ENCODE data around the gene CA12.

Gene CA12

DNA sequence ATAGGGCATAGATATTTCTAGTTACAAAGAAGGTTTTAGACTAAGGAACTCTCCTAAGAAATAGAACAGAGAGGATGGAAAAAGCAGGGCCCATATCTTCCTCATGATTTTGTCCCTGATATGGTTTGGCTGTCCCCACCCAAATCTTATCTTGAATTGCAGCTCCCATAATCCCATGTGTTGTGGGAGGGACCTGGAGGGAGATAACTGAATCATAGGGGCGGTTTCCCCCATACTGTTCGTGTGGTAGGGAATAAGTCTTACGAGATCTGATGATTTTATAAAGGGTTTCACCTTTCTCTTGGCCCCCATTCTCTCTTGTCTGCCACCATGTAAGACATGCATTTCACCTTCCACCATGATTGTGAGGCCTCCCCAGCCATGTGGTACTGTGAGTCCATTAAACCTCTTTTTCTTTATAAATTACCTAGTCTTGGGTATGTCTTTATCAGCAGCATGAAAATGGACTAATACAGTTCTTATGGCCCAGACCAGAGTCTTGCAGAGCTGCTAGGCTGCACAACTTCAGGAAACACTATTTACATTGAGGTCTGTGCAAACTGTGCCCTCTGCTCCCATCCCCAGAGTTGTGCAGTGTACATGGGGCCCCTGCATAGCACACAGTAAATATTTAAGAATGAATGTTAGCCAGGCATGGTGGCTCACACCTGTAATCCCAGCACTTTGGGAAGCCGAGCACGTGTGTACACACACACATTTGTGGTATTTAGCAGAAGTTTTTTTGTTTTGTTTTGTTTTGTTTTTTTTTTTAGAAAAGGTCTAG is 20.3 kb upstream of the CA12 start:
- DNase-seq, result no peak

DNA sequence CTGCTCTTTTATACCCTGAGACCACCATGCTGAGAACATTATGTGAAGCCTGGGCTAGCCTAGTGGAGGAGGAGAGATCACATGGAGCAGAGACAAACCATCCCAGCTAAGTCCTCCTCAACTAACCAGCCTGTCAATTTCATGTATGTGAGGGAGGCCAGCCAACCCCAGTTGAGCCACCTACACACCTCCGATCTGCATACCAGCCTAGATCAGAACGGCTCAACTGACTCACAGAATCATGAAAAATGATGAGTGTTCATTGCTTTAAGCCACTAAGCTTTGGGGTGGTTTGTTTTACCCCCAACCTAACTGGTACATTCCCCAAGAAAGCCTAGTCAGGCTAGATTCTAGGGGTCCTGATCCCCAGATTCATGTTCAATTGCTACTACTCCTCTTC is 19.4 kb upstream of the CA12 start:
- peak; percentile 31 for DNase-seq

DNA sequence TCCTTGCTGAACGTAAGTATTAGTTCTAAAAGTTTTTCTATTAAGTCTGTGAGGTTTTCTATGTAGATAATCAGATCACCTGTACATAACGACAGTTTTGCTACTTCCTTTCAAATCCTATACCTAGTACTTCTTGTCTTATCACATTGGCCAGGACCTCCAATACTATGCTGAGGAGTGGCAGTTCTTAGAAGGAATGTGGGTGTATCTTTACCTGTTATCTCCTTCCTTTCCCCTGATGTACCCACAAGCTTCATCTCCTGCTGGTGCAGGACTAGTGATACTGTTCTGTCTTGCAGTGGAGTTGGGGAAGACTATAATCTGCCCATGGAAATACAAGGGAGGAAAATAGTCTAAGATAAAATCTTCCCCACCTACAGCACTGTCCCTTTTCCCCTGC is 16.8 kb upstream of the CA12 start:
- DNase-seq, result no peak

DNA sequence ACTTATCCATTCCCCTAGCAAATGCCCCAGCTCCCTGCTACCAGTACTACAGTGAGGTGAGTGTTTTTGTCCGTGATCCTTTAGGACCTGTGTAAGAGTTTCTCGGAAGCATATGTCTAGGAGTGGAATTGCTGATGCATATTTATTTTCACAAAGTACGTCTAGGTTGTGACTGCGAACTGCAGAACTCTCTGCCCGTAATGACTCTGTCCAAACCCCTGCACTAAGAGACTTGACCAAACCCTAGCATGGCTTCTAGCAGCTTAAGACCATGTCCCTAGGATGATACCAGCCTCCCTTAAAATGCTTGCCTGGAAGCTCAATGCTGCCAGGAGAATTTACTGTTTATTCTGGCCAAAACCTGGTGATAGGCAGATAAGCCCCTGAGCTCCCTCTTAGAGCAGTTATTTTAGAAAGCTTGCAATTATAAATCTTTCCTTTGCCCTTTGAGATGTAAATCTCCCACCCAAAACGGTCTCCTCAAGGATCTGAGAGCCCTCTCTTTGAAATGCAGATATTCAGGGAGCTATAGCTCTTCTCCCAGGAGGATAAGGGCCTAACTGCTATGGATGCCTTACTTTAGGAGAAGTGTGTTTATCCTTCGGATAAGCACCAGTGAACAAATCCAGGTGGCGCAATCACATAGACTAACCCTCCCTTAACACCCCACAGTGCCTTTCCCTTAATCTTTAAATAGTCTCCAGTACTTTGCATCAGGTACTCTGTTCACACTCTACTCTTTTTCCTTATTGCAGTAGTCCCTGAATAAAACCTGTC is 14.7 kb upstream of the CA12 start:
- DNase-seq, result no peak

DNA sequence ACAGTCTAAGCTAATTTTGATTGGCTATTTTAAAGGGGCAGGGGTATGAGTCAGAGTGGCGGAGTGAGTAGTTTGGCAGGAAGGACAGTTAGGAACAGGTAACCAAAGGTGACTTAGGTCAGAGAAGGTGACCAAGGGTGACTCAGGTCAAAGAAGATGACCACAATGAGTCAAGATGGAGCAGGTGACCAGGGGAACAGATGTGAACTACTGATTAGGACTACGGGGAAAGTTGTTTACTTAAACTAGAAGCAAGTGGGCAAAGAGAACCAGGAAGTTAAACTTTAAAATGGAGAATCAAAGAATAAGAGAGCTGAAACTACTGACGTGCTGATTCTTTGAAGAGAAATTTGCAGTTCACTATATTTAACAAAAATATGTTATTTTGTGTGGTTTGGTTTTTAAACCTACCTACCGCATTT is 14.1 kb upstream of the CA12 start:
- no peak for DNase-seq

DNA sequence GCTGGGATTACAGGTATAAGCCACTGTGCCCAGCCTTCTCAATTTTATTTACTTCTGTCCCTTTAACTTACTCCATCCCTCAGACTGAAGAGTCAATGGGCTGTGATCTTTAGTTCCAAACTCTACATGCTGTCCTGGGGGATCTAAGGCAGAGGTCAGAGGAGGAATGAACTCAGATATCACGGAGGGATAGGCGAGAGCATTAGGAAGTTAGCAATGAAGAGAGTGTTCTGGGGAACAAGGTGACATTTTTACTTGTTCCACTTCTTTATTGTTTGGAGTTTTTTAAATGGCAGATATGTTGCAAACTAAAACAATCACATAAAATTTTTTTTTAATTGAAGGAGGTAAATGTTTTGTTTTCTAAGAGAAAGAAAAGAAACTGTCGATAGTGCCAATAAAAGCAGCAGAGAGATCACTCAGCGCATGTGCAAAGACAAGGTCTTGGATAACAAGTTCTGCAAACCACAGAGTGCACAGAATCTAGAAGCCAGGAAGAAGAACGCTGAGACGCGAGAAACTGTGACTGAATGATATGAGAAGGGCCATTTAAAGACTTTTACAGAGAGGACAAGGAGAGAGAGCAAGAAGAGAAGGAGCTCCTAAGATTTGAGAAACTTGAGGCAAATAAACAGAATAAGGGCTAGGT is 10.8 kb upstream of the CA12 start:
- DNase-seq, result no peak

DNA sequence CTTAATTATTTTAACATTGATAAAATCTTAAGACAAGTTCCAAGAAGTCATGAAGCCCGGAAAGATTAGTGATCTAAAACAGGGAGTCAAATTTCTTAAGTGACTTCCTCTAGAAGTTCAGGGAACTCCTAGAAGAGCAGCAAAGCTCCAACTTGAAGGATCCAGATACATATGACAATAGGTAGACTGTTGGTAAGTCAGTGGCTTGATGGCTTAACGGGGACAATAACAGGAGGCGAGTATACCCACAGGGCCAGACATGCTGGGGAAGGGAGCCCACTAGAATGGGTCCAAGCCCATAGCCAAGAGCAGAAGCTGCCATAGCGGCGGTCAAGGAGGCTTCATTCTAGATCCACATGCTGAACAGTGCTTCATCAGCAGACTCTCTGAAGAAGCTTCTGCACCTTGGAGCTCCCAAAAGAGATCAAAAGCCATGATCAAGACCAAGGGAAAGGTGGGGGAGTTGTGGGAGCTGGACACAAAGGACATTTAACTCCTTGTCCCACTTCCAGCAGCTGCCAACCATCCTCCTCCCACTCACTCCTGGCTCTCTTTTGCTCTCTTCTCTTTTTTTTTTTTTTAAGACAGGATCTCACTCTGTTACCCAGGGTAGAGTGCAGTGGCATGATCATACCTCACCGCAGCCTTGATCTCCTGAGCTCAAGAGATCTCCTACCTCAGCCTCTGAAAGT is 10.2 kb upstream of the CA12 start:
- no peak for DNase-seq

DNA sequence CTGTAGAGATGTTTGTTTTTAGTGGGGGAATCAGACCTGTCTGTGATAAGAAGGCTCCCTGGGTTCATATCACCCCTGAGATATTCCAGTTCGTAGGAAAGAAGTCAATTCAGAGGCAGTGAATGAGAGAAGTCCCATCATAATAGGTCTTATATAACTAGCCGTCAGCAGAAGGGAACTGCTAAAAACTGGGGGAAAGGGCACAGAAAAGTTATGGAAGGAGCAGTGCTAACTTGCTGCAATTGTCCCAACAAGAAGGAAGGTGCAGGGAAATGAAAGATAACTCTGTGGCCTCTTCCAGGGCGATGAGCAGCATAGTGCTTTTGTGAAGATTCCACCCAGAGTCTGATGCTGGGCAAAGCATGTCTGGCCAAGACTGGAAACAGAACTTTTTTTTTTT is 9.0 kb upstream of the CA12 start:
- DNase-seq, result no peak

DNA sequence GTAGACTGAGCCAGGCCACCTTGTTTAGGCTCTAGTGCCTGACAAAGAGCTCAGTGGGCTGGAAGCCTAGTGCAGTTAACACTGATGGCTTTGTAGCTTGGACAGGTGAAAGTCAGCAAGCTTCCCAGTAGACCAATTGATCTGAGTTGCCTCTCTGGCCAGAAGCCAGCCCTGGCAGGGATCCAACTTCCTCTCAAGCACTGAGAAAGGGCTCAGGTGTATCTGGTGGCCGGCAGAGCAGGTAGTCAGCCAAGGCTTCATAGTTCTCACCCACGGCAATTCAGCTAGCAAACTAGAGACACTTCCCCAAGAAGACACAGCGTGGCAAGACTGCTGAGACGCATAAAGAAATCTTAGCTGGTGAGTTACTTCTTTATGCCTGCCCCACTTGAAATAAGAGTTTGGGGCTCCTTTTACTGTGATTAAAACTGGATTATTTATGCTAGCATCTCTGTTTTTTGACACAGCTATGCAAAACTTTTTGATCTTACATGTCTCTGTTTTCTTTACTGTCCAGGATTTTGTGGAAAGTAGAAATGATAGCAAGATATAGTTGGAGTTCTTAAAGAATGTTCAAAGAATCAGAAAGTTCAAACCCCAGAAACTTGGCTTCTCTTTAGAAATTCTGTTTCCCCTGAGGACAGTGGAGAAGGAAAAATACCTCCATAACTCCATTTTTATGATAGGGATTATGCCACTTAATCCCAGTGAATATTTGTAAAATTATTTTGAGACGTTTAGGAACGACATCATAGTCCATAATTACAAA is 8.4 kb upstream of the CA12 start:
- DNase-seq, result no peak

DNA sequence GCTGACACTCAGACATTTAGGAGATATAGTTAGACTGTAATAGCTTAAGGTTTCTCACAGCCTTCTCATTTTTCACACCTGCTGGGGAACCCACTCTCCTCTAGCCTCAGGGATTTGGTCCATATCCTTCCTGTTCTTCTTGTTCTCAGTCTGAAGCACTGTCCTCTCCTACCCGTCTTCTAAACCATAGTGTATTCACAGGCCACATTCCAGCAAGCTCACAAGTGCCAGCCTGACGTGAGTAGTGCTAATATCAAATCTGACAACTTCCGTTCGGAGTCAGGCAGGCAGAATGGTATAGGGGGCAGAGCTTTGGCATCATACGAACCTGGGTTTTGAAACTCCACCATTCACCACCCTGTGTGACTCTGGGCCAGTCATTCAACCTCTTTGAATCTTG is 6.9 kb upstream of the CA12 start:
- no peak for DNase-seq

DNA sequence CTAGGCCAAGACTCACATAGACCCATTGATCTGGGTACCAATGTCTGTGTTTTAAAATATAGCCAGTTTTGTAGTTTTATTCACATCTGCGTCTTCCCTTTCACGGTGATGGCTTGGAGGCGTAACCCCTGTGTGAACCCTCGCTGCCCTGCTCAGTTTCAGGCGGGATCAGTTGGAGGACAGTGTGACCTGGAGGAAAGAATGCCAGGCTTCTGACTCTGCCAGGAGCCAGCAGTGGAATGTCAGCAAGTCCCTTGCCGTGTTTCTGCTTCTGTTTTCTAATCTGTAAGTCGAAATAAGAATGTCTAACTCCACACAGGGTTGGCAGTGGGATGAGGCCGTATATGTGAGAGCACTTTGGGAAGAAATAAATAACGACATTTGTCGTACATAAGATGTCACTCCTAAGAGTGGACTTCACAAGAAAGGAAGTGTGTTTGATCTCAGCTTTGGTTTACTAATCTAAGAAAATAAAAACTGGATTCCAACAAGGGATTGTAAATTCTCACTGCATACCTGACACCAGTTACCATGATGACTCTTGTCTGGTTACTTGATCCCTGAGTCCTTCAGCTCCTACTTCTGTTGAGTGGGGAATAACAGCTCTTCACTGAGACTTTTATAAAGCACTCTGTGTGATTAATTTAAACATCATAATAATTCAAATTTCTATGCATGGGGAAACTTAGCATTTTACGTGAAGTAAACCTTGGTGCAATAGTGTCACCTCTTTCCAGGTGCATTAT is 6.3 kb upstream of the CA12 start:
- DNase-seq, result no peak

DNA sequence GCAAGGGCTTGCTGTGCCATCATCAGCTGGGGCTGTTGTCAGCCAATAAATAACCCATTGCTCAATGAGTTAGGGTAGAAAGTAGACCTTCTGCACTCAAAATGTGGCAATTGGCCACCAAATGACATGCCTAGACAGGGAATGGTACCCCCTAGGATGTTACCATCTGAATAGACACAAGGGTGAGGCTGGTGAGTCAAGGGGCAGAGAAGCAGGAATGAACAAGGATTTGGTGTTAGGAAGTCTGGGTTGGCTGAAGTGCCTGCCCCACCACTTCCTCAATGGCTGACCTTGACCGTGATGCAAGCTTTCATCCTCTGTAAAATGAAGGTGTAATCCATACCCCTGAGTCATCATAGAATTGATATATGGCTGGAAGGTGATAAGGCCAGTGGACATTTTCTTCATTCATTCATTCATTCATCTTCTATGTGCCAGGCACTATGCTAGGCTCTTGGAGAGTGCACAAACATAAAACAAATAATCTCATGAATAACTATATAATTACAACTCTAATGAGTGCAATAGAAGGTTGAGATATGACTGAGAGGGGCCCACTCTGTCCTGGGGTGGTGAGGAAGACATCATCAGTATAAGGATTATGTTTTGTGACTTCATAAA is 4.4 kb upstream of the CA12 start:
- DNase-seq, result no peak

DNA sequence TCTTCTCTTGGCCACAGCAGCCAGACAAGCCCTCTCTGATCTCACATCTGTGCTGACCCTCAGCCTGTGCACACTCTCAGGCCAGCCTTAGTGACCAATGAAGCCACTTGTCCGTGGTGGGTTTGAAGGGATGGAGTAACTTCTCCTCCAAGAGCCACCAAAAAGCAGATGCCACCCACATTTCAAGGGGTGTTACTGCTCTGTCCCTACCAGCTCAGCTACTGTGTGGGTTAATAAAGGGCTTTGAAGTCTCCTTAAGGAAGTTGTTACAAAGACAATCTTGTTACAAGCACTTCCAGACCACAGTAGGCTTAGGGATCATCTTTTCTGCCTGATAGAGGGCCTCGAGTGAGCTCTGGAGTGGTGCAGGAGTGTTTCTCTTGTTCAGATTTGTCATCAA is 3.3 kb upstream of the CA12 start:
- no peak for DNase-seq

DNA sequence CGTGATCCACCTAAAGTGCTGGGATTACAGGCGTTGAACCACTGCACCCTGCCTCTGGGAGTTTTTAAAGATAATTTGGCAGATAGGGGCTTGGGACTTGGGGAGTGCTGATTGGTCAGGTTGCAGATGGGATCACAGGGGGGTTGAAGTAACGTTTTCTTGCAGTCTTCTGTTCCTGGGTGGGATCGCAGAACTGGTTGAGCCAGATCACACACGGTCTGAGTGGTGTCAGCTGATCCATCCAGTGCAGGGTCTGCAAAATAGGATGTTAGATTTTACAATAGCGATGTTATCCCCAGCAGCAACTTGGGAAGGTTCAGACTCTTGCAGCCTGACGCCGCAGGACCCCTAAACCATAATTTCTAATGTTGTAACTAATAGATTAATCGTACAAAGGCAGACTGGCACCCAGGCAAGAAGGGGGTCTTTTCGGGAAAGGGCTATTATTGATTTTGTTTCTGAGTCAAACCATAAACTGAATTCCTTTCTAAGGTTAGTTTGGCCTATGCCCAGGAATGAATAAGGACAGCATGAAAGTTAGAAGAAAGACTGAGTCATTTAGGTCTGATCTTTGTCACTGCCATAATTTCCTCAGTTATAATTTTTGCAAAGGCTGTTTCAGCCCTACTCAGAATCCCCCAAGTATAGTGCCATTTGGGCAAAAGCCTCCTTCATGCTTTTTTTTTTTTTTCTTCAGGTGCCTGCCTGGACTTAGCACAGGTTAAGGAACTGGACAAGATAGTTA is 1.5 kb upstream of the CA12 start:
- DNase-seq, result no peak

DNA sequence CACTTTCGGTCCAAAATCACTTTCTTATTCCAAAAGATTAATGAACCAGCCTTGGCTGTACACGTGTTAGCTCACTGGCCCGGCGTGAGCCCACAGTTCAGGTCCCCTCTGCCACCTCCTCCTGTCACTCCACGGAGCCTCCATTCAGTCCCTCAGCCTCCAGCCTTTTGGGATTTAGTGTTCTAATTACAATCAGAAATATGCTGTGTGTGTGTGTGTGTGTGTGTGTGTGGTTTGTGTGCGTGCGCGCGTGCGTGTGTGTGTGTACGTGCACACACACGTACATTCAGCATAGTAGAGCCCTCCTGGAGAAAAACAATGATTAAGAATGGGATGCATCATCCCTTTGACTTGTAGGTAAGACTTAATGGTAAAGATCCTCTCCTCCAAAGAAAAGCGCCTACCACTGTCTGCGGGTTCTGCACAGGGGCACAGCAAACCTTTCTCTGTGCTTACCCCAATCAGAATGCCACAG is 801 bp downstream of the CA12 start:
- DNase-seq, result no peak

DNA sequence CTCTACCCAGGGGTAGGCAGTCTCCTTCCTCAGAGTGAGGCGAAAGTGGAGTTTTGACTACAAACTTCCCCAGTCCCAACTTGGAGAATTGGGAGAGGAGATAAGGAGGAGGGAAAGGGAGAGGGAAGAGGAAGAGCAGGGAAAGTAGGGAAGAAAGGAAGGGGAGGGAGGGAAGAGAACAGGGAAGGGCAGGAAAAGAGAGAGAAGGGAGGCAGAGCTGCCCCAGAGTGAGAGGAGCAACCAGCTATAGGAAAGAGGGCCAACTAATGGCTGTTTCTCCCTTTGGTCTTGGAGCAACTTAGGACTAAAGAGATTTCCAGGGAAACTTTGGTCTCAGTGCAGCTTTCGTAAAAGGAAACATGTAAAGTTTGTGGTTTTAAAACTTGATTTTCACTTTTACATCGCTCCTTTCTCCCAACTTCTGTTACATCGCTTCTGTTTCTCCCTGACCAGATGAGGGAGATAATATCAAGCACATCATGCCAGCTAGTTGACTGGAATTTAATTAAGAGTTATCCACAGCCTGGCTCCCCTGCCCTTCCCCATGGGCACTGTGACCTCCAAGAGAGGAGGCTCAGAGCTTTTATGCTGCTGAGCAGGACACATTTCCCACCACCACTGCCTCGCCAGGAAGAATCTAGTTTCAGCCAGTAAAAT is 1.4 kb downstream of the CA12 start:
- DNase-seq, result no peak

DNA sequence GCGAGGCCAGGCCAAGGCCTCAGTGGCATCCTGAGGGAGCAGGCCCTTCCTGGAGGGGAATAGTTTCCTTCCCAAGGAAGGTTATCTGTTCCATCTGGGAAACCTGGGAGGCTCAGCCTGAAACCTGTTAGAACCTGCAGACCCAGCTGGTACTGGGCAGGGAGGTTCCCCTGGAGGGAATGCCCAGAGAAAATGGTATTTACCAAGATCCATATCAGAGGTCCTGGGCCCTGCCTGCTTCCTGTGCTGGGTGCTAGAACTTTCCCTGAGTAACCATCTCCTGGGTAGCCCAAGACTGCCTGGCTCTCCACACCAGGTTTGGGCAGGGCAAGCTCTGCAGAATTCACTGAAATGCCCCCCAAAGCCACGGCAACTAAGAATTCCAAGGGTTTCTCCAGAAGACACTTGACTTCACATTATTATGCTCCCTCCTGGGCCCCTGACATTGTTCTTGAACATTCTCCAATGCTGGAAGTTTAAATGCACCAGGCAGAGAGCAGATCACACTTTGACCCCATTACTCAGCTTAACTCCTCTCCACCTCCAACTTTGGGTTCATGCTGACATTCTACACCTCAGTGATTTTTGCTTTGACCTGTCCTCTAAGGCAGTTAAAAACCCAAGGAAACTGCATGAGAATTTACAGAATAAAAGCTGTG is 2.0 kb downstream of the CA12 start:
- DNase-seq, result no peak

DNA sequence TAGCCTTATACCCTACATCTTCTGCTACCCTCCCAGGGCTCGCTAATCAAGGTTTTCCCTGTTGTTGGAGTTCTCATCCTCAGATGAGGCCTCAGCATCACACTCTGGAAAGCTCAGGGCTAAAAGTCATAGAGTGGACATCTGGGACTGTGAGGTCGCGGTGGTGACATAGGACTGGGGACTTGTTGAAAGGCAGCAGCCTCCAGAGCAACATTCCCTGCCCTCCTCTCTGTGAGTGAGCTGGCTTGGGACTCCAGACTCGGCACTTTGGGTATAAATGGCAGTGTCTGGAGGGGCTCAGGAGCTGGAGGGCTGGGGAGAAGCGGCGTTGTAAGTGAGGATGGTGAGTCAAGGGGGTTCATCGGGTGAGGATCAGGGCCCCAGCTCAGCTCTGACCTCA is 2.7 kb downstream of the CA12 start:
- DNase-seq, result no peak

All from stimulated activated CD4-positive, alpha-beta T cell treated with anti-CD3 and anti-CD28 coated beads, Interleukin-15, amount 100 ng/mL, for 24 hours (primary cell).